HUES6 (cell line): ENCODE measurements around the gene PTCD1.
"Not testable (repeated sequence)": the region's sequence is repeated elsewhere in the genome, so short reads cannot be mapped to it uniquely, and the experiment has no call there.

Experiments used
- H3K27ac ChIP-seq: 2 replicates; pipeline ENCODE4 v1.7.0; 2013; ENCODE audit warnings: low read depth, mild to moderate bottlenecking, low read length, inconsistent platforms
- H3K27me3 ChIP-seq: 2 replicates; pipeline ENCODE4 v1.6.1; 2013; ENCODE audit warnings: low read length; ENCODE audit not compliant: control insufficient read depth, insufficient read depth
- H3K36me3 ChIP-seq: 2 replicates; pipeline ENCODE4 v1.6.1; 2013; ENCODE audit warnings: low read length; ENCODE audit not compliant: control insufficient read depth, insufficient read depth
- H3K4me1 ChIP-seq: 2 replicates; pipeline ENCODE4 v1.6.1; 2013; ENCODE audit warnings: low read length; ENCODE audit not compliant: control insufficient read depth, insufficient read depth
- H3K4me3 ChIP-seq: 2 replicates; pipeline ENCODE4 v1.5.1; 2013; ENCODE audit warnings: low read depth, low read length
- H3K9ac ChIP-seq: one replicate; pipeline ENCODE4 v1.6.1; 2013; ENCODE audit warnings: mild to moderate bottlenecking, low read length
- H3K9me3 ChIP-seq: 2 replicates; pipeline ENCODE4 v1.6.1; 2013; ENCODE audit warnings: low read depth, low read length; ENCODE audit not compliant: control insufficient read depth, insufficient read depth

The PTCD1 gene

DNA sequence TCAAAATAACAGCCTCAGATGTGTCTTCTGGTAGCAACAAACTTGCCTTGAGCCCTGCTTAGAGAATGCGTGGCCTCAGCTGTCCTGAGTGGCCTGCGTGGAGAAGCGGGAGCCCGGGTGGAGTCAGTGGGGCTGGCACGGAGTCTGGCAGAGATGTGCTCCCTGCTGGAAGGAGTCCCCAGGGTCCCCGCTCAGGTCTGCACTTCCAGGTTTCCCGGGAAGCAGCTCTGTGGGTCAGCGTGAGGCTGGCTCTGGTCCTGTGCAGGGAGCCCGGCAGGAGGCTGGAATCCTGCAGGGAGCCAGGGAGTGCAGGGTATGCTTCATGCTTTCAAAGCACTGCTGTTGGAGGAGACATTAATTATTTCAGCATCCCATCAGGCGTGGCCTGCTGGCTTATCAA, 10.3 kb upstream of the PTCD1 start:
- H3K4me1 ChIP-seq = no peaks in the 10 kb centered on the region
- H3K27ac ChIP-seq = no peak overlapping the region
- no peaks in the 10 kb centered on the region for H3K27me3 ChIP-seq
- no peak overlapping the region for H3K9ac ChIP-seq
- no peak overlapping the region for H3K4me3 ChIP-seq
- peaks cover 96% of the 10 kb centered on the region for H3K36me3 ChIP-seq
- no peaks in the 10 kb centered on the region for H3K9me3 ChIP-seq

DNA sequence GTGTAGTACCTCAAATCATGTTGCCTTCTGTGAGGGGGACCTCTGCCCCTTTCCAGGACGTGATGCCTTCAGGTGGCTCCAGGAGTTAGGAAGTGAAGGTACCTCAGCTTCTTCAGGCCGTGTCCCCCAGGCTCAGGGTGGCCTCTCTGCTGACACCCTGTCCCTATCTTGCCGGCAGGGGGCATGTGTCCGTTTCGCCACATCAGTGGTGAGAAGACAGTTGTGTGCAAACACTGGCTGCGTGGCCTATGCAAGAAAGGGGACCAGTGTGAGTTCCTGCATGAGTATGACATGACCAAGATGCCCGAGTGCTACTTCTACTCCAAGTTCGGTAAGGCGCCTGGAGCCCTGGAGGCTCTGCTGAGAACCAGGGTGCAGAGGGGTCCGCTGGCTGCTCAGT, 9.3 kb upstream of the PTCD1 start:
- Histone ChIP-seq H3K4me3 (no peak overlapping the region), H3K9me3 (no peaks in the 10 kb centered on the region), H3K27ac (no peak overlapping the region), H3K27me3 (no peaks in the 10 kb centered on the region), H3K9ac (no peak overlapping the region), H3K36me3 (peaks cover 96% of the 10 kb centered on the region), H3K4me1 (no peaks in the 10 kb centered on the region)

DNA sequence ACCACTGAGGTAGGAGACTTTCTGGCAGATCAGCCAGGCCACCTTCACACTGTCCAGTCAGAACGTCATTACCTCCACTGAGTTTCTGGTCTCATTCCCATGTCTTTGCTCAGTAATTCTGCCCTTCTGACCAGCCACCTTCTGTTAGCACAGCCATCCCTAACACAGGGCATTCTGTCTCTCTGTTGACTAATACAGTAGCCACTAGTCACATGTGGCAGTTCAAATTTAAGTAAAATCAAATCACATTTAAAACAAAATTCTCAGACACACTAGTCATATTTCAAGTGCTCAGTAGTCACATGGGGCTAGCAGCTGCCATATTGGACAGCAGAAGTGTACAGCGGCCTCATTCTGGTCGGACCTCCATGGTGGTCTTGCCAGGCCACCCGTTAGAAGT, 7.5 kb upstream of the PTCD1 start:
- Histone ChIP-seq H3K9ac (no peak overlapping the region), H3K4me3 (no peak overlapping the region), H3K4me1 (0 out of 2 replicates have a peak, but pooled peaks cover 5% of the 10 kb centered on the region), H3K36me3 (peaks cover 88% of the 10 kb centered on the region), H3K27me3 (no peaks in the 10 kb centered on the region), H3K27ac (no peak overlapping the region), H3K9me3 (no peaks in the 10 kb centered on the region)

DNA sequence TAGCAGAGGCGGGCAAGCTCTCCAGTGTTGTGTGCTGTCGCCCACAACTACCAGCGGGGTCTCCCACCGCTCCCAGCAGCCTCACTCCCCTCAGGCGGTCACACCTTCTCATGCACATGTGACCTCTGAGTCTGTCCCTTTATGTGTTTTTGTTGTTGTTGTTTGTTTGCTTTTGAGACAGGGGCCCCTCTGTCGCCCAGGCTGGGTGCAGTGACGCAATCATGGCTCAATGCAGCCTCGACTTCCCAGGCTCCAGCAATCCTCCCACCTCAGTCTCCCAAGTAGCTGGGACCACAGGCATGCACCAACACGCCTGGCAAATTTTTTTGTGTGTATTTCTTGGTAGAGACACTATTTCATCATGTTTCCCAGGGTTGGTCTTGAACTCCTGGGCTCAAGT, 1.6 kb upstream of the PTCD1 start:
- Histone ChIP-seq H3K27me3 (no peaks in the 10 kb centered on the region), H3K4me1 (peaks cover 18% of the 10 kb centered on the region), H3K9me3 (no peaks in the 10 kb centered on the region), H3K4me3 (peak overlapping the region; percentile 93), H3K36me3 (peaks cover 37% of the 10 kb centered on the region), H3K27ac (peak overlapping the region; percentile 45; the same call in 1 of the 2 replicates), H3K9ac (peak overlapping the region; percentile 91)

DNA sequence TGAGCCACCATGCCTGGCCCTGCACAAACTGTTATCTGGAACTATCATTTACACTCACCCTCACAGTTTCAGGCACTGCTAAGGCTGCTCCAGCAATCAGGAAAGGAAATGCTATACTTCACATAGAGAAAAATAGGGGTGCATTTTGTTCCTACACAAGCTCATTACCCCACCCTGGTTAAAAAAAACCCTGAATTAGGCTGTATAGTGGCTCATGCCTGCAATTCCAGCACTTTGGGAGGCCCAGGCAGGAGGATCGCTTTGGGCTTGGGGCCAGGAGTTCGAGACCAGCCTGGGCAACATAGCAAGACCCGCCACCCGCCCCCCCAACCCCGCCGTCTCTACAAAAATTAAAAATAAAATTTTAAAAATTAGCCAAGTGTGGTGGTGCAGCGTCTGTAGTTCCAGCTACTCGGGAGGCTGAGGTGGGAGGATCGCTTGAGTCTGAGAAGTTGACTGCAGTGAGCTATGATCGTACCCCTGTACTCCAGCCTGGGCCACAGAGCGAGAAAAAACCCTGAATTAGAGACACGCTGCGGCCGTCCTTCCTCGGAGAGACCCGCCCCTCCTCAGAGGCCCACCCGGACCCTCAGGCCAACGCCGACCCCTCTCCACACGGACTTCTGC, 539 bp downstream of the PTCD1 start:
- H3K4me1 ChIP-seq = peaks cover 18% of the 10 kb centered on the region
- H3K36me3 ChIP-seq = peaks cover 36% of the 10 kb centered on the region
- H3K27me3 ChIP-seq = no peaks in the 10 kb centered on the region
- peak overlapping the region; percentile 91 for H3K9ac ChIP-seq
- H3K9me3 ChIP-seq = no peaks in the 10 kb centered on the region
- H3K27ac ChIP-seq = peak overlapping the region; percentile 94
- peak overlapping the region; percentile 93 for H3K4me3 ChIP-seq

DNA sequence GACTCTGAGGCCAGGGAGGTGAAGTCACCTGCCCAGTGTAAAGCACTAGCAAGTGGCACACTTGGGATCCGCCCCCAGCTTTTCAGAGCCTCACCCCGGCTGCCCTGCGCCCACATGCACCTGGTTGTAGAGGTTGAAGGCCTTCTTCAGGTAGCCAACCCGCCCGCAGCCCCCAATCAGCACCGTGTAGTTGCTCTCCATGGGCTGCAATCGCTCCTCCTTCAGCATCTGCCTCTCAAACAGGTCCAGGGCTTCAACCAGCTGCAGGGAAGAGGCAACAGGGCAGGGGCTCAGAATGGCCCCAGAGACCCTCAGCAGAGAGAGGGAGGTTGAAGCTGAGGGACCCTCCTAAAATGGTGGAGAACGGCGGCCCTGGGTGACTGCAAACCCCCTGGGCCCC, 5.4 kb downstream of the PTCD1 start:
- no peak overlapping the region for H3K4me3 ChIP-seq
- H3K9ac ChIP-seq = no peak overlapping the region
- H3K9me3 ChIP-seq = no peaks in the 10 kb centered on the region
- H3K36me3 ChIP-seq = peaks cover 64% of the 10 kb centered on the region
- H3K27ac ChIP-seq = no peak overlapping the region
- no peaks in the 10 kb centered on the region for H3K27me3 ChIP-seq
- H3K4me1 ChIP-seq = peaks cover 5% of the 10 kb centered on the region; the same call in 1 of the 2 replicates

DNA sequence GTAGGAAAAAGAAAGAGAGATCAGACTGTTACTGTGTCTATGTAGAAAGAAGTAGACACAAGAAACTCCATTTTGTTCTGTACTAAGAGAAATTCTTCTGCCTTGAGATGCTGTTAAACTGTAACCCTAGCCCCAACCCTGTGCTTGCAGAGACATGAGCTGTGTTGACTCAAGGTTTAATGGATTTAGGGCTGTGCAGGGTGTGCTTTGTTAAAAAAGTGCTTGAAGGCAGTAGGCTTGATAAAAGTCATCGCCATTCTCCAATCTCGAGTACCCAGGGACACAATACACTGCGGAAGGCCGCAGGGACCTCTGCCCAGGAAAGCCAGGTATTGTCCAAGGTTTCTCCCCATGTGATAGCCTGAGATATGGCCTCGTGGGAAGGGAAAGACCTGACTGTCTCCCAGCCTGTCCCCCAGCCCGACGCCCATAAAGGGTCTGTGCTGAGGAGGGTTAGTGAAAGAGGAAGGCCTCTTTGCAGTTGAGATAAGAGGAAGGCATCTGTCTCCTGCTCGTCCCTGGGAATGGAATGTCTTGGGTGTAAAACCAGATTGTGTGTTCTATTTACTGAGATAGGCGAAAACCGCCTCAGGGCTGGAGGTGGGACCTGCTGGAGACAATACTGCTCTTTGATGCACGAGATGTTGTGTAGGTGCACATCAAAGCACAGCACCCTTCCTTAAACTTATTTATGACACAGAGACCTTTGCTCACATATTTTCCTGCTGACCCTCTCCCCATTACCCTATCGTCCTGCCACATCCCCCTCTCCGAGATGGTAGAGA, 6.7 kb downstream of the PTCD1 start:
- H3K36me3 ChIP-seq = peaks cover 67% of the 10 kb centered on the region
- H3K27ac ChIP-seq = not testable (repeated sequence)

DNA sequence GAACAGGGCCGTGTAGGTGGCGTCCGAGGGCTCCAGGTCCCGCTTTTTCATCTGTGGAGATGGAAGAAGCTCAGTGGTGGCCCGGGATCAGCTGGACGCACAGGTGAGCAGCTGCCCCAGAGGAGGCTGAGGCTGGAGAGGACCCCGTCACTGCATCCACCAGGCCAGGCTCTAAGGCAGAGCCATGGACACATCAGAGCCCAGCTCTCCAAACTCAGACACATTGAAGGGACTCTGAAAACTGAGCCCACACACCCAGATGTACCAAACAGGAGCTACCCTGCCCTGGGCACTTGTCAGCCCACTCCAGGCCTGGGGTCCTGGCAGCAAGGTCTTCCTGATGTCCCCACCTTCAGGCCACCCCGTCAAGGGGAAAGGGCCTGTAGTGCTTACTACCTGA, 8.8 kb downstream of the PTCD1 start:
- H3K4me3 ChIP-seq = no peak overlapping the region
- peaks cover 77% of the 10 kb centered on the region for H3K36me3 ChIP-seq
- H3K27me3 ChIP-seq = no peaks in the 10 kb centered on the region

More for the DNA sequence above, 6.7 kb downstream of the PTCD1 start:
- H3K9me3 ChIP-seq, H3K27me3 ChIP-seq, H3K4me3 ChIP-seq, H3K4me1 ChIP-seq: not testable (repeated sequence)
- H3K9ac ChIP-seq = peak overlapping the region; percentile 24

DNA sequence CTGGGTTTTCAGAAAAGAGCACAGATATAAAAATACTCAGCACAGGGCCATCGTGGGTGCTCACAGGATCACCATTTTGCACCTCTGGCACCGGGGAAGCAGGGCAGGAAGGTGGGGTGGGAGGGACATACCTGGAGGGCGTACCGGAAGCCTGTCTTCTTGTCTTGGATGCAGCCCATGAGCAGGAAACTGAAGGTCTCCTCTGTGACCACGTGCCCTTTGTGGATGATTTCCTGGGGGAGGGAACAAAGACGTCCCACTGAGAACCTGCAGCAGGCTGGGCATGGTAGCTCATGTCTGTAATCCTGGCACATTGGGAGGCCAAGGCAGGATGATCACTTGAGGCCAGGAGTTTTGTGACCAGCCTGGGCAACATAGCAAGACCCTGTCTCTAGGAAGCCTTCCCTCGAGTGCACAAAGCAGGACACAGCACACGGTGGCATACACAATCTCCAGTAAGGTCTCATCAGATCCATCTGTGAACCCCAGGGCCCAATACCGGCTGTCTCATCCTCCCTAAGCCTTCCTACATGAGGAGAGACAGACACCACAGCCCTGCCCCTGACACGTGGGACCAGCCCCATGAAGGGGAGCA, 9.5 kb downstream of the PTCD1 start:
- Histone ChIP-seq H3K9me3 (no peaks in the 10 kb centered on the region), H3K27me3 (no peaks in the 10 kb centered on the region), H3K4me1 (no peaks in the 10 kb centered on the region), H3K36me3 (peaks cover 77% of the 10 kb centered on the region), H3K9ac (no peak overlapping the region), H3K27ac (no peak overlapping the region), H3K4me3 (no peak overlapping the region)

More for the DNA sequence above, 8.8 kb downstream of the PTCD1 start:
- Histone ChIP-seq H3K9me3 (no peaks in the 10 kb centered on the region), H3K9ac (no peak overlapping the region), H3K27ac (no peak overlapping the region), H3K4me1 (no peaks in the 10 kb centered on the region)

DNA sequence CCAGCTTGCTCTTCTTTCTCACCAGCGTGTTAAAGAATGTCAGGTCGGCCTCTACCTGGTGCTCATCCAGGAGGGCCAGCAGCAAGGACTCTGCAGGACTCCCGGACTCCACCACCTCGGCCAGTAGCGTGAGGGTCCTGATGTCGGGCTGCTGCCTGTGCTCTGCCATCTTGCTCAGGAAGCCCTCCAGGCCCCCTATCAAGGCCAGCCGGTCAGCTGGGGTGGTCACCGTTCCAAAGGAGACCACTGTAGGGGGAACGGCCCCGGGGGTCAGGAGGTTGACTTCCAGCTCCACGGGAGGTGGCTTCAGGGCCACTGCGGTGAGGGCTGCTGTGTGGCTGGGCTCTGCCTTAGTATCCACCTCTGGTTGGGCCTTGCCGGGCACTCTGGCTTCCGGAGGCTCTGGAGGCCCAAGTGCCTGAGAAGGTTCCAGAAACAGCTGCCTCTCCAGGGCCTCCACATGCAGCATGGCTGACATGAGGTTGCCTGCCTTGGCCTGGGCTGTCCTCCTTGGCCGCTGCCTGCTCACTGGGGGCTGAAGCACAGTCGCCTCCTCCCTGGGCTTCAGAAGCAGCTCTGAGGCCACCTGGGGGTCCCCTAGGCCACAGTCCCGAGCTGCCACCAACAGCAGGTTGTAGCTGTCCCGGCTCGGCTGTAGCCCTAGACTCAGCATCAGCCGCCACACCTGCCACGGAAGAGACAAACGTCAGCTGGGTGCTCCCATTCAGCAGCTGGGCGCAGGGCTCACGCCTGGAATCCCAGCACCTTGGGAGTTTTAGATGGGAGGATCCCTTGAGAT, 13.5 kb downstream of the PTCD1 start:
- Histone ChIP-seq H3K27me3 (no peaks in the 10 kb centered on the region), H3K27ac (no peak overlapping the region), H3K36me3 (peaks cover 79% of the 10 kb centered on the region), H3K9ac (no peak overlapping the region), H3K9me3 (no peaks in the 10 kb centered on the region), H3K4me1 (no peaks in the 10 kb centered on the region), H3K4me3 (no peak overlapping the region)
